SU-DHL-6 (cell line): Measurements from ENCODE around the gene ELP1.

Source experiments
- EZH2phosphoT487 ChIP-seq: fragments of 200-600 bp; sonication (generic), shearing (Covaris generic); conservative IDR thresholded peaks from 2 replicates; pipeline ENCODE4 v1.6.1; 2018; ENCODE audit warnings: mild to moderate bottlenecking, antibody characterized with exemption, low read length, moderate library complexity, mixed read lengths
- TF ChIP-seq, protein P1 (sequence below): fragments of 200-600 bp; sonication (generic); IDR thresholded peaks from one replicate; pipeline ENCODE4 v1.5.1; 2017; ENCODE audit warnings: antibody characterized with exemption, mild to moderate bottlenecking, low read length, moderate library complexity; ENCODE audit not compliant: insufficient read depth, poor library complexity, severe bottlenecking

DNA sequence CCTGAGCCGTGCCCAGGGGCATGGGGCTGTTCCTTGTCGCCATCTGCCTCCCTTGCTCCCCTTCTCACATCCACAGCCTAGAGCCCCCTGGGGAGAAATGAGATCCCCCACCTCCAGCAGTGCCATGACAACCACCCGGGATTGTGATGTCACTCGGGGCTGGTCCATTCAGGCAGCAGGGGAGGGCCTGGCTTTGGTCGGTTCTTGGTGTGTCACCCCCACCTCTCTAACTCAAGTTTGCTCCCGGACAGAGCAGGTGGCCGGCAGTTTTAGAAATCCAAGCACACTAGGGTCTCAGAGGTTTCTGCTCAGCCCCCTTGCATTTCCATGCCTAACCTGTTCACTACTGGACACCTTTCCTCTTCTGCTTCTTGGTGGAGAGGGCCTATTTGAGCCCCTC, 78.0 kb downstream of the ELP1 start, which contains the start of gene ACTL7B:
- TF ChIP-seq, protein P1, sequence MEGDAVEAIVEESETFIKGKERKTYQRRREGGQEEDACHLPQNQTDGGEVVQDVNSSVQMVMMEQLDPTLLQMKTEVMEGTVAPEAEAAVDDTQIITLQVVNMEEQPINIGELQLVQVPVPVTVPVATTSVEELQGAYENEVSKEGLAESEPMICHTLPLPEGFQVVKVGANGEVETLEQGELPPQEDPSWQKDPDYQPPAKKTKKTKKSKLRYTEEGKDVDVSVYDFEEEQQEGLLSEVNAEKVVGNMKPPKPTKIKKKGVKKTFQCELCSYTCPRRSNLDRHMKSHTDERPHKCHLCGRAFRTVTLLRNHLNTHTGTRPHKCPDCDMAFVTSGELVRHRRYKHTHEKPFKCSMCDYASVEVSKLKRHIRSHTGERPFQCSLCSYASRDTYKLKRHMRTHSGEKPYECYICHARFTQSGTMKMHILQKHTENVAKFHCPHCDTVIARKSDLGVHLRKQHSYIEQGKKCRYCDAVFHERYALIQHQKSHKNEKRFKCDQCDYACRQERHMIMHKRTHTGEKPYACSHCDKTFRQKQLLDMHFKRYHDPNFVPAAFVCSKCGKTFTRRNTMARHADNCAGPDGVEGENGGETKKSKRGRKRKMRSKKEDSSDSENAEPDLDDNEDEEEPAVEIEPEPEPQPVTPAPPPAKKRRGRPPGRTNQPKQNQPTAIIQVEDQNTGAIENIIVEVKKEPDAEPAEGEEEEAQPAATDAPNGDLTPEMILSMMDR = no peak
- no peak for TF ChIP-seq EZH2phosphoT487
